HCT116 (cell line): Measurements from ENCODE around the gene COL21A1. TPM values are rescaled to one million over a fixed set of nuclear protein-coding genes. Genes with fewer than 3 reads are reported as not detected.
A peak's percentile ranks its signal among the peaks of the same experiment; 100 is the strongest.

Source experiments
- ATAC-seq: fragments of 200-7000 bp; cut with Tn5 transposase; 2 replicates; pipeline ENCODE4 v1.9.1; 2020; ENCODE audit warnings: mild to moderate bottlenecking, moderate library complexity
- BruUV-seq: library from RNA; stranded (reverse); fragments of 400-500 nt; replicated peaks from 2 replicates; lab custom pipeline; 2021; lab: Mats Ljungman, UMichigan
- CTCF ChIA-PET: fragments of 300-600 bp; sonication (Branson Sonifier 250); formaldehyde crosslinking; loops from one replicate; lab custom pipeline; 2021; ENCODE audit warnings: antibody characterized with exemption; lab: Charles Lee
- POLR2A ChIA-PET: fragments of 300-600, 350-600 bp; sonication (Branson Sonifier 250); formaldehyde crosslinking; loops from one replicate; lab custom pipeline; 2021; ENCODE audit warnings: antibody characterized with exemption; lab: Charles Lee
- RAD21 ChIA-PET, 2 experiments: fragments of 300-600 bp; sonication (Branson Sonifier 250); formaldehyde crosslinking; loops; one replicate each; lab custom pipeline; 2023; ENCODE audit warnings: low total read pairs in 2 of 2; ENCODE audit not compliant: uncharacterized antibody in 2 of 2, unreplicated experiment in 2 of 2, low non-redundant PET in 1 of 2; lab: Charles Lee
- DNase-seq: peaks from one replicate; pipeline ENCODE4 v3.0.0-alpha.2; 2010; ENCODE audit warnings: low read depth, low spot score
- H2AFZ ChIP-seq: fragments of 200-600 bp; shearing (Covaris generic), sonication (generic); 2 replicates; pipeline ENCODE4 v1.6.1; 2017; ENCODE audit warnings: low read depth, mixed run types, mixed read lengths, antibody characterized with exemption, low read length; ENCODE audit not compliant: poor library complexity, severe bottlenecking
- H3K27ac ChIP-seq: 2 replicates; pipeline ENCODE4 v1.5.1; 2012; ENCODE audit warnings: low read depth, low read length
- H3K27me3 ChIP-seq: fragments of 200-600 bp; sonication (generic); 2 replicates; pipeline ENCODE4 v1.6.1; 2016; ENCODE audit warnings: mixed run types, low read length, mixed read lengths; ENCODE audit not compliant: insufficient read depth
- H3K36me3 ChIP-seq, 2 experiments: fragments of 200-500 bp in 1 of 2; fragments of 200-600 bp in 1 of 2; sonication (Bioruptor generic) in 1 of 2; sonication (generic) in 1 of 2; 2 replicates each; pipeline versions ENCODE4 v1.5.1 to v1.6.1; 2014 to 2016; ENCODE audit warnings: low read length in 2 of 2, inconsistent platforms in 1 of 2, mixed read lengths in 1 of 2, mixed run types in 1 of 2; ENCODE audit not compliant: insufficient read depth in 2 of 2, control insufficient read depth in 1 of 2
- H3K4me1 ChIP-seq, 2 experiments: fragments of 200-600 bp in 1 of 2; sonication (generic) in 1 of 2; 2 replicates each; pipeline versions ENCODE4 v1.5.1 to v1.6.1; 2012 to 2017; ENCODE audit warnings: low read length in 2 of 2, inconsistent platforms in 1 of 2, mild to moderate bottlenecking in 1 of 2, mixed read lengths in 1 of 2, mixed run types in 1 of 2, moderate library complexity in 1 of 2; ENCODE audit not compliant: insufficient read depth in 2 of 2, control insufficient read depth in 1 of 2
- H3K4me2 ChIP-seq: fragments of 200-600 bp; sonication (generic); 2 replicates; pipeline ENCODE4 v1.6.1; 2017; ENCODE audit warnings: mixed run types, low read length, mixed read lengths
- H3K4me3 ChIP-seq, 2 experiments: fragments of 200-600 bp in 1 of 2; sonication (generic) in 1 of 2; replicated peaks in 1 of 2; 2 replicates each; pipeline ENCODE4 v1.5.1; 2011 to 2016; ENCODE audit warnings: low read length in 2 of 2, control low read depth in 1 of 2, low read depth in 1 of 2, mild to moderate bottlenecking in 1 of 2, mixed read lengths in 1 of 2, mixed run types in 1 of 2
- H3K79me2 ChIP-seq: fragments of 200-600 bp; sonication (generic); 2 replicates; pipeline ENCODE4 v1.6.1; 2017; ENCODE audit warnings: mild to moderate bottlenecking, mixed run types, low read length, moderate library complexity, mixed read lengths; ENCODE audit not compliant: insufficient read depth
- H3K9ac ChIP-seq: fragments of 200-600 bp; sonication (generic); 2 replicates; pipeline ENCODE4 v1.6.1; 2016; ENCODE audit warnings: low read length, mixed read lengths
- H3K9me2 ChIP-seq: fragments of 200-600 bp; sonication (generic), shearing (Covaris generic); 2 replicates; pipeline ENCODE4 v1.6.1; 2017; ENCODE audit warnings: mixed run types, mild to moderate bottlenecking, moderate library complexity; ENCODE audit not compliant: insufficient read depth
- H3K9me3 ChIP-seq, 2 experiments: fragments of 200-500 bp in 1 of 2; fragments of 200-600 bp in 1 of 2; sonication (Bioruptor generic) in 1 of 2; sonication (generic) in 1 of 2; 2 replicates each; pipeline ENCODE4 v1.6.1; 2014 to 2017; ENCODE audit warnings: low read length in 2 of 2, mixed read lengths in 2 of 2, inconsistent platforms in 1 of 2, low read depth in 1 of 2, mild to moderate bottlenecking in 1 of 2, mixed run types in 1 of 2, moderate library complexity in 1 of 2; ENCODE audit not compliant: control insufficient read depth in 1 of 2, insufficient read depth in 1 of 2
- H4K20me1 ChIP-seq: fragments of 200-600 bp; sonication (generic), shearing (Covaris generic); 2 replicates; pipeline ENCODE4 v1.6.1; 2017; ENCODE audit warnings: mixed run types, mild to moderate bottlenecking, moderate library complexity; ENCODE audit not compliant: insufficient read depth
- ATF3 ChIP-seq: IDR thresholded peaks from 2 replicates; pipeline ENCODE4 v1.6.1; 2012
- CEBPB ChIP-seq: IDR thresholded peaks from 2 replicates; pipeline ENCODE4 v1.6.1; 2012; ENCODE audit warnings: low read depth
- CTCF ChIP-seq, 3 experiments: fragments of 200-600 bp in 1 of 3; sonication (generic) in 1 of 3; IDR thresholded peaks in 2 of 3; conservative IDR thresholded peaks in 1 of 3; 2 replicates each; pipeline ENCODE4 v1.5.1; 2012 to 2017; ENCODE audit warnings: low read depth in 2 of 3, low read length in 2 of 3, antibody characterized with exemption in 1 of 3, borderline replicate concordance in 1 of 3, control low read depth in 1 of 3, mild to moderate bottlenecking in 1 of 3, mixed read lengths in 1 of 3, mixed run types in 1 of 3, moderate library complexity in 1 of 3; ENCODE audit not compliant: insufficient read depth in 1 of 3
- EGR1 ChIP-seq: IDR thresholded peaks from 2 replicates; pipeline ENCODE4 v1.6.1; 2012; ENCODE audit warnings: low read depth
- ELF1 ChIP-seq: IDR thresholded peaks from 2 replicates; pipeline ENCODE4 v1.6.1; 2012; ENCODE audit warnings: low read depth, borderline replicate concordance
- EZH2 ChIP-seq: fragments of 200-600 bp; sonication (generic); IDR thresholded peaks from 2 replicates; pipeline ENCODE4 v1.6.1; 2017; ENCODE audit warnings: antibody characterized with exemption, mixed run types
- EZH2phosphoT487 ChIP-seq: fragments of 200-600 bp; IDR thresholded peaks from 2 replicates; pipeline ENCODE4 v1.6.1; 2018; ENCODE audit warnings: antibody characterized with exemption, borderline replicate concordance
- FOSL1 ChIP-seq: IDR thresholded peaks from 2 replicates; pipeline ENCODE4 v1.6.1; 2012; ENCODE audit warnings: low read depth
- JUND ChIP-seq: IDR thresholded peaks from 2 replicates; pipeline ENCODE4 v1.6.1; 2012
- MAX ChIP-seq: IDR thresholded peaks from 2 replicates; pipeline ENCODE4 v1.6.1; 2012
- POLR2A ChIP-seq: IDR thresholded peaks from 2 replicates; pipeline ENCODE4 v1.7.0; 2011; ENCODE audit warnings: borderline replicate concordance; ENCODE audit not compliant: insufficient read depth, insufficient read length; ENCODE audit errors: extremely low read depth
- RAD21 ChIP-seq: IDR thresholded peaks from 2 replicates; pipeline ENCODE4 v1.6.1; 2012; ENCODE audit warnings: low read depth, mild to moderate bottlenecking
- REST ChIP-seq: IDR thresholded peaks from 2 replicates; pipeline ENCODE4 v1.6.1; 2012; ENCODE audit warnings: low read depth
- SIN3A ChIP-seq: IDR thresholded peaks from 2 replicates; pipeline ENCODE4 v1.6.1; 2012; ENCODE audit warnings: low read depth
- YY1 ChIP-seq: IDR thresholded peaks from 2 replicates; pipeline ENCODE4 v1.6.1; 2011; ENCODE audit warnings: low read length, low read depth, moderate library complexity, mild to moderate bottlenecking; ENCODE audit not compliant: insufficient replicate concordance; ENCODE audit errors: extremely low read depth
- ZFX ChIP-seq: fragments of 450-650 bp; IDR thresholded peaks from 2 replicates; pipeline ENCODE4 v1.6.1; 2017
- ZNF274 ChIP-seq: fragments of 200-500 bp; sonication (Bioruptor generic); IDR thresholded peaks from 2 replicates; pipeline ENCODE4 v1.6.1; 2014; ENCODE audit warnings: mild to moderate bottlenecking, low read depth, low read length, inconsistent platforms
- intact Hi-C: fragments of 100-400 bp; cut with micrococcal nuclease; formaldehyde crosslinking; loops from 2 replicates; pipeline ENCODE4 v1.10.0; 2022
- total RNA-seq: library from RNA; stranded (reverse); gene quantifications from one replicate; pipeline ENCODE4 v1.2.1, GENCODE V29; 2021; ENCODE audit not compliant: unreplicated experiment

Gene COL21A1
- total RNA-seq, 1 experiment from 2014 or later, result not detected

- TF ChIP-seq ATF3 (no peak), EZH2phosphoT487 (no peak), YY1 (no peak), EZH2 (no peak), REST (no peak), SIN3A (no peak), ZFX (no peak), EGR1 (no peak), ZNF274 (no peak)
These were observed 146.2 kb downstream of the COL21A1 start (continued) for GRCh38 chr6:56101141-56101553.

GRCh38 chr6:56096946-56097621 lies 150.3 kb downstream of the COL21A1 start:
- ChIA-PET RAD21 (no interaction called here), CTCF (no interaction called here), POLR2A (no interaction called here)
- peaks cover 0 to 9% of the 10 kb centered on the region in 2 experiments; a peak in 2 of 4 replicates for H3K4me1 ChIP-seq
- no peak overlapping the region for H3K9ac ChIP-seq
- H3K27ac ChIP-seq, result no peak overlapping the region
- no peaks in the 10 kb centered on the region for H3K27me3 ChIP-seq
- H4K20me1 ChIP-seq, result no peaks in the 10 kb centered on the region
- no peaks in the 10 kb centered on the region for H3K9me2 ChIP-seq
- BruUV-seq, result no TSS peak
- DNase-seq (no peak), ATAC-seq (no peak)
- H3K9me3 ChIP-seq, result no peaks in the 10 kb centered on the region
- no peak overlapping the region for H3K4me2 ChIP-seq
- intact Hi-C loops, result no loop called here
- H3K79me2 ChIP-seq, result no peaks in the 10 kb centered on the region
- peak overlapping the region; percentile 73 for H2AFZ ChIP-seq
- H3K36me3 ChIP-seq, result no peaks in the 10 kb centered on the region
- H3K4me3 ChIP-seq, result no peak overlapping the region
- no peak for TF ChIP-seq FOSL1
- no peak for TF ChIP-seq JUND
- no peak for TF ChIP-seq POLR2A
- TF ChIP-seq ELF1, result no peak
- no peak for TF ChIP-seq CEBPB
- TF ChIP-seq MAX, result no peak
- no peak for TF ChIP-seq ZFX
- no peak for TF ChIP-seq RAD21
- TF ChIP-seq EGR1, result no peak
- TF ChIP-seq CTCF (IDR thresholded peaks at IDR 0.05 in 2 of 3, conservative IDR thresholded peaks at IDR 0.05 in 1 of 3; ENCODE audit: borderline replicate concordance in 1 of 3, insufficient read depth in 1 of 3, low read depth in 2 of 3, low read length in 2 of 3), result no peak
- TF ChIP-seq REST, result no peak
